Parathyroid adenoma (tissue), 2 donors: Measurements from ENCODE around the gene REEP1.
A peak's percentile ranks its signal among the peaks of the same experiment; 100 is the strongest.

Experiments used
- H2AFZ ChIP-seq: fragments of 300-600 bp; sonication (generic); one replicate; pipeline ENCODE4 v1.7.0; 2017; ENCODE audit warnings: antibody characterized with exemption, mild to moderate bottlenecking
- H3K27ac ChIP-seq: fragments of 300-600 bp; sonication (generic); one replicate; pipeline ENCODE4 v1.7.0; 2017
- H3K27me3 ChIP-seq: fragments of 300-600 bp; sonication (generic); one replicate; pipeline ENCODE4 v1.7.0; 2017; ENCODE audit warnings: low read length; ENCODE audit not compliant: control insufficient read depth, insufficient read depth
- H3K36me3 ChIP-seq: fragments of 300-600 bp; sonication (generic); one replicate; pipeline ENCODE4 v1.7.0; 2017; ENCODE audit warnings: low read length; ENCODE audit not compliant: control insufficient read depth, insufficient read depth
- H3K4me1 ChIP-seq: fragments of 300-600 bp; sonication (generic); one replicate; pipeline ENCODE4 v1.7.0; 2017; ENCODE audit warnings: control low read depth
- H3K4me2 ChIP-seq: fragments of 300-600 bp; sonication (generic); one replicate; pipeline ENCODE4 v1.7.0; 2017; ENCODE audit warnings: low read length
- H3K4me3 ChIP-seq: fragments of 300-600 bp; sonication (generic); one replicate; pipeline ENCODE4 v1.7.0; 2017; ENCODE audit warnings: low read depth, low read length
- H3K79me2 ChIP-seq: fragments of 300-600 bp; sonication (generic); one replicate; pipeline ENCODE4 v1.7.0; 2017; ENCODE audit warnings: control low read depth
- H3K9ac ChIP-seq: fragments of 300-600 bp; sonication (generic); one replicate; pipeline ENCODE4 v1.7.0; 2017; ENCODE audit warnings: mild to moderate bottlenecking
- H3K9me3 ChIP-seq: fragments of 300-600 bp; sonication (generic); one replicate; pipeline ENCODE4 v1.7.0; 2017; ENCODE audit warnings: low read length; ENCODE audit not compliant: control insufficient read depth
- CTCF ChIP-seq: fragments of 300-600 bp; sonication (generic); IDR thresholded peaks from one replicate; pipeline ENCODE4 v1.7.0; 2017; ENCODE audit warnings: antibody characterized with exemption, mild to moderate bottlenecking
- donor health status: primary hyperparathyroidism.

REEP1 gene

GRCh38 chr2:86375623-86376022, 38.2 kb upstream of the REEP1 start:
- Histone ChIP-seq H3K9ac (no peak overlapping the region), H3K4me2 (no peak overlapping the region), H3K27ac (no peak overlapping the region), H3K79me2 (no peaks in the 10 kb centered on the region), H3K36me3 (no peaks in the 10 kb centered on the region), H2AFZ (no peak overlapping the region), H3K4me1 (no peaks in the 10 kb centered on the region), H3K9me3 (no peaks in the 10 kb centered on the region), H3K27me3 (no peaks in the 10 kb centered on the region), H3K4me3 (no peak overlapping the region)
- no peak for TF ChIP-seq CTCF

GRCh38 chr2:86372641-86373502, 35.4 kb upstream of the REEP1 start:
- Histone ChIP-seq H3K9ac (no peak overlapping the region), H3K36me3 (no peaks in the 10 kb centered on the region), H3K27ac (no peak overlapping the region), H3K79me2 (no peaks in the 10 kb centered on the region), H3K4me1 (no peaks in the 10 kb centered on the region), H3K4me2 (no peak overlapping the region), H3K4me3 (no peak overlapping the region), H3K27me3 (no peaks in the 10 kb centered on the region), H3K9me3 (no peaks in the 10 kb centered on the region), H2AFZ (no peak overlapping the region)
- TF ChIP-seq CTCF: peak; percentile 61

GRCh38 chr2:86372133-86372532, 34.7 kb upstream of the REEP1 start:
- Histone ChIP-seq H3K27me3 (no peaks in the 10 kb centered on the region), H3K9ac (no peak overlapping the region), H3K4me1 (no peaks in the 10 kb centered on the region), H2AFZ (no peak overlapping the region), H3K4me3 (no peak overlapping the region), H3K79me2 (no peaks in the 10 kb centered on the region), H3K4me2 (no peak overlapping the region), H3K36me3 (no peaks in the 10 kb centered on the region), H3K27ac (no peak overlapping the region), H3K9me3 (no peaks in the 10 kb centered on the region)
- TF ChIP-seq CTCF: no peak

GRCh38 chr2:86371527-86371926, 34.1 kb upstream of the REEP1 start:
- no peaks in the 10 kb centered on the region for H3K36me3 ChIP-seq
- H3K27me3 ChIP-seq: no peaks in the 10 kb centered on the region
- no peaks in the 10 kb centered on the region for H3K4me1 ChIP-seq
- no peak for TF ChIP-seq CTCF
- no peak overlapping the region for H3K27ac ChIP-seq
- peak overlapping the region; percentile 19 for H2AFZ ChIP-seq
- H3K4me2 ChIP-seq: no peak overlapping the region
- H3K9me3 ChIP-seq: no peaks in the 10 kb centered on the region
- no peaks in the 10 kb centered on the region for H3K79me2 ChIP-seq
- no peak overlapping the region for H3K4me3 ChIP-seq
- H3K9ac ChIP-seq: no peak overlapping the region

- Histone ChIP-seq H3K4me1 (no peaks in the 10 kb centered on the region), H3K9ac (no peak overlapping the region)
- TF ChIP-seq CTCF: no peak
Measured at GRCh38 chr2:86370579-86370978, 33.2 kb upstream of the REEP1 start.

More at GRCh38 chr2:86370579-86370978, 33.2 kb upstream of the REEP1 start:
- Histone ChIP-seq H3K4me2 (no peak overlapping the region), H3K27ac (no peak overlapping the region), H2AFZ (no peak overlapping the region), H3K4me3 (no peak overlapping the region), H3K27me3 (no peaks in the 10 kb centered on the region), H3K36me3 (no peaks in the 10 kb centered on the region), H3K9me3 (no peaks in the 10 kb centered on the region), H3K79me2 (no peaks in the 10 kb centered on the region)
